Measurements from ENCODE around the gene ADAM23.

Gene ADAM23

GRCh38 chr2:206511283-206511682 lies 68.0 kb downstream of the ADAM23 start:
- no peak for DNase-seq (ENCODE audit: low read depth)

GRCh38 chr2:206512999-206513398 lies 69.7 kb downstream of the ADAM23 start:
- no peak for DNase-seq (ENCODE audit: low read depth)

- DNase-seq (ENCODE audit: low read depth) = no peak
These were observed 72.2 kb downstream of the ADAM23 start for GRCh38 chr2:206515580-206515979.

- no peak for DNase-seq (ENCODE audit: low read depth)
These were observed 75.7 kb downstream of the ADAM23 start for GRCh38 chr2:206518997-206519396.

GRCh38 chr2:206520450-206520849 lies 77.1 kb downstream of the ADAM23 start:
- no peak for DNase-seq (ENCODE audit: low read depth)

GRCh38 chr2:206521115-206521514 lies 77.8 kb downstream of the ADAM23 start:
- no peak for DNase-seq (ENCODE audit: low read depth)

GRCh38 chr2:206521612-206522011 lies 78.3 kb downstream of the ADAM23 start:
- DNase-seq (ENCODE audit: low read depth) = no peak

GRCh38 chr2:206526416-206526815 lies 83.1 kb downstream of the ADAM23 start:
- no peak for DNase-seq (ENCODE audit: low read depth)

GRCh38 chr2:206527153-206527552 lies 83.8 kb downstream of the ADAM23 start:
- no peak for DNase-seq (ENCODE audit: low read depth)

- DNase-seq (ENCODE audit: low read depth) = peak; percentile 3
These were observed 87.4 kb downstream of the ADAM23 start for GRCh38 chr2:206530727-206531126.

GRCh38 chr2:206531996-206532543 lies 88.7 kb downstream of the ADAM23 start:
- DNase-seq (ENCODE audit: low read depth) = no peak

- no peak for DNase-seq (ENCODE audit: low read depth)
These were observed 90.6 kb downstream of the ADAM23 start for GRCh38 chr2:206533977-206534376.

- no peak for DNase-seq (ENCODE audit: low read depth)
These were observed 92.1 kb downstream of the ADAM23 start for GRCh38 chr2:206535260-206535986.

- DNase-seq (ENCODE audit: low read depth) = no peak
These were observed 97.4 kb downstream of the ADAM23 start for GRCh38 chr2:206540757-206541156.

- DNase-seq (ENCODE audit: low read depth) = no peak
These were observed 99.7 kb downstream of the ADAM23 start for GRCh38 chr2:206543073-206543472.

GRCh38 chr2:206548383-206548782 lies 105.1 kb downstream of the ADAM23 start:
- no peak for DNase-seq (ENCODE audit: low read depth)

- DNase-seq (ENCODE audit: low read depth) = no peak
These were observed 112.4 kb downstream of the ADAM23 start for GRCh38 chr2:206555721-206556120.

- DNase-seq (ENCODE audit: low read depth) = no peak
These were observed 113.1 kb downstream of the ADAM23 start for GRCh38 chr2:206556357-206556949.

GRCh38 chr2:206557321-206557720 lies 114.0 kb downstream of the ADAM23 start:
- DNase-seq (ENCODE audit: low read depth) = no peak

GRCh38 chr2:206558492-206558891 lies 115.2 kb downstream of the ADAM23 start:
- DNase-seq (ENCODE audit: low read depth) = no peak

- DNase-seq (ENCODE audit: low read depth) = no peak
These were observed 118.6 kb downstream of the ADAM23 start for GRCh38 chr2:206561962-206562361.

- DNase-seq (ENCODE audit: low read depth) = no peak
These were observed 119.0 kb downstream of the ADAM23 start for GRCh38 chr2:206562375-206562774.

- DNase-seq (ENCODE audit: low read depth) = no peak
These were observed 120.0 kb downstream of the ADAM23 start for GRCh38 chr2:206563374-206563773.

GRCh38 chr2:206565666-206566065 lies 122.3 kb downstream of the ADAM23 start:
- DNase-seq (ENCODE audit: low read depth) = no peak
